Measurements from ENCODE around the gene CDKL1.
"Not testable (repeated sequence)": the region's sequence is repeated elsewhere in the genome, so short reads cannot be mapped to it uniquely, and the experiment has no call there.

The CDKL1 gene

DNA sequence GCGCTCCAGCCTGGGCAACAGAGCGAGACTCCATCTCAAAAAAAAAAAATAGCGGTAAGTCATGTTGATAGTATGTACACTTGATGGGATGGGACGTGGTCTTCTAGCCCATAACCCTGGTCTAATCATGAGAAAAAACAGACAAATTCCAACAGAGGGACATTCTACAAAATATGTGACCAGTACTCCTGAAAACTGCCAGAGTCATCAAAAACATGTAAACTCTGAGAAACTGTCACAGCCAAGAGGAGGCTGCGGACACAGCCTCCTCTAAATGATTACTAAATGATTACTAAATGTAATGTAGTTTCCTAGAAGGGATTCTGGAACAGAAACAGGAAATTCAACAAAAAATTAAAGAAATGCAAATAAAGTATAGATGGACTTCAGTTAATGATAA, 20.9 kb downstream of the CDKL1 start:
- H3K27me3 ChIP-seq (ENCODE audit: insufficient read depth, low read depth, severe bottlenecking), result no peaks in the 10 kb centered on the region
- H3K27ac ChIP-seq, result no peak overlapping the region
- no peaks in the 10 kb centered on the region for H3K36me3 ChIP-seq
- H3K9me3 ChIP-seq (ENCODE audit: severe bottlenecking), result no peaks in the 10 kb centered on the region
- no peak for DNase-seq
- TF ChIP-seq, protein P1, sequence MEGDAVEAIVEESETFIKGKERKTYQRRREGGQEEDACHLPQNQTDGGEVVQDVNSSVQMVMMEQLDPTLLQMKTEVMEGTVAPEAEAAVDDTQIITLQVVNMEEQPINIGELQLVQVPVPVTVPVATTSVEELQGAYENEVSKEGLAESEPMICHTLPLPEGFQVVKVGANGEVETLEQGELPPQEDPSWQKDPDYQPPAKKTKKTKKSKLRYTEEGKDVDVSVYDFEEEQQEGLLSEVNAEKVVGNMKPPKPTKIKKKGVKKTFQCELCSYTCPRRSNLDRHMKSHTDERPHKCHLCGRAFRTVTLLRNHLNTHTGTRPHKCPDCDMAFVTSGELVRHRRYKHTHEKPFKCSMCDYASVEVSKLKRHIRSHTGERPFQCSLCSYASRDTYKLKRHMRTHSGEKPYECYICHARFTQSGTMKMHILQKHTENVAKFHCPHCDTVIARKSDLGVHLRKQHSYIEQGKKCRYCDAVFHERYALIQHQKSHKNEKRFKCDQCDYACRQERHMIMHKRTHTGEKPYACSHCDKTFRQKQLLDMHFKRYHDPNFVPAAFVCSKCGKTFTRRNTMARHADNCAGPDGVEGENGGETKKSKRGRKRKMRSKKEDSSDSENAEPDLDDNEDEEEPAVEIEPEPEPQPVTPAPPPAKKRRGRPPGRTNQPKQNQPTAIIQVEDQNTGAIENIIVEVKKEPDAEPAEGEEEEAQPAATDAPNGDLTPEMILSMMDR (IDR thresholded peaks at IDR 0.05; ENCODE audit: low read depth, low read length), result no peak
- no peak overlapping the region for H3K4me3 ChIP-seq (ENCODE audit: low read depth, low read length)

DNA sequence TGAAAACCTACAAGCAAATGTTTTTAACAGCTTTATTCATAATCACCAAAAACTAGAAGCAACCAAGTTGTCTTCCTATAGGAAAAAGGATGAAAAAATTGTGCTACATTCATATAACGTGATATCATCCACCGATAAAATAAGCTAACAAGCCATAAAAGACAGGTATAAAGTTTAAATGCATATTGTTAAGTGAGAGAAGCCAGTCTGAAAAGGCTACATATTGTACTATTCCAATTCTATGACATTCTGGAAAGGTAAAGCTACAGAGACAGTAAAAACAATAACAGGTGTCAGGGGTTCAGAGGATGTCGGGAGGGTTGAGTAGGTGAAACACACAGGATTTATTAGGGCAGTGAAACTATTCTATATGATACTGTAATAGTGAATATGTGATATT, 22.7 kb downstream of the CDKL1 start:
- DNase-seq, result no peak
- Histone ChIP-seq H3K27ac (no peak overlapping the region), H3K36me3 (no peaks in the 10 kb centered on the region), H3K9me3 (ENCODE audit: severe bottlenecking) (no peaks in the 10 kb centered on the region), H3K27me3 (ENCODE audit: insufficient read depth, low read depth, severe bottlenecking) (no peaks in the 10 kb centered on the region), H3K4me3 (ENCODE audit: low read depth, low read length) (no peak overlapping the region)
- TF ChIP-seq, protein P1 (IDR thresholded peaks at IDR 0.05; ENCODE audit: low read depth, low read length), result no peak

DNA sequence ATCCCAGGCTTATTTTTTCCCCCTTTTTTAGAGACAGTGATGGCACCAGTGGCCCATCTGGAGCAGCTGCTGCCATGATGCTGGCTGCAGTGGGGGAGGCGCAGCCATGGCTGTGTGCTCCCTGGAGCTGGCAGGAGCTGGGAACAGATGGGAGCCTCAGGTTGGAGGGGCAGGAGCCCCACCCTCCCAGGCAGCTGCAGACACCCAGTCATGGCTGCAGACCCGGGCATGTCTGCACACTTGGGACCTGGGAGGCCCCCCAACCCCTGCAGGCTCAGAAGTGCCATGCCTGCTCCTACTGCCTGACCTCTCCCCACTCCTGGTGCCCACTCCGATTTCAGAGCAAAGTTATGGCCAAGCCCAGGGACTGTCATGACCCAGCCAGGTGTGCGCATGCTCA, 25.1 kb downstream of the CDKL1 start:
- no peaks in the 10 kb centered on the region for H3K36me3 ChIP-seq
- no peak overlapping the region for H3K27ac ChIP-seq
- TF ChIP-seq, protein P1 (IDR thresholded peaks at IDR 0.05; ENCODE audit: low read depth, low read length), result no peak
- H3K4me3 ChIP-seq (ENCODE audit: low read depth, low read length), result no peak overlapping the region
- no peak for DNase-seq
- H3K9me3 ChIP-seq (ENCODE audit: severe bottlenecking), result no peaks in the 10 kb centered on the region
- no peaks in the 10 kb centered on the region for H3K27me3 ChIP-seq (ENCODE audit: insufficient read depth, low read depth, severe bottlenecking)

GRCh38 chr14:50366589-50366988, 30.1 kb downstream of the CDKL1 start:
- TF ChIP-seq, protein P1 (IDR thresholded peaks at IDR 0.05; ENCODE audit: low read depth, low read length), result no peak
- Histone ChIP-seq H3K27ac (no peak overlapping the region), H3K4me3 (ENCODE audit: low read depth, low read length) (no peak overlapping the region), H3K9me3 (ENCODE audit: severe bottlenecking) (no peaks in the 10 kb centered on the region), H3K36me3 (no peaks in the 10 kb centered on the region), H3K27me3 (ENCODE audit: insufficient read depth, low read depth, severe bottlenecking) (no peaks in the 10 kb centered on the region)
- DNase-seq, result no peak

GRCh38 chr14:50366115-50366514, 30.6 kb downstream of the CDKL1 start:
- Histone ChIP-seq H3K9me3 (ENCODE audit: severe bottlenecking) (no peaks in the 10 kb centered on the region), H3K36me3 (no peaks in the 10 kb centered on the region), H3K27ac (no peak overlapping the region), H3K27me3 (ENCODE audit: insufficient read depth, low read depth, severe bottlenecking) (no peaks in the 10 kb centered on the region), H3K4me3 (ENCODE audit: low read depth, low read length) (no peak overlapping the region)
- TF ChIP-seq, protein P1 (IDR thresholded peaks at IDR 0.05; ENCODE audit: low read depth, low read length), result no peak
- no peak for DNase-seq

- not testable (repeated sequence) for H3K36me3 ChIP-seq; H3K27ac ChIP-seq; H3K9me3 ChIP-seq (ENCODE audit: severe bottlenecking); H3K27me3 ChIP-seq (ENCODE audit: insufficient read depth, low read depth, severe bottlenecking); H3K4me3 ChIP-seq (ENCODE audit: low read depth, low read length); DNase-seq
Observed at GRCh38 chr14:50365572-50365971, 31.1 kb downstream of the CDKL1 start.

All from WERI-Rb-1 (cell line).